ENCODE measurements around the gene FAAP100.

- TF ChIP-seq CTCF (optimal IDR thresholded peaks at IDR 0.05 in 1 of 3, IDR thresholded peaks at IDR 0.05 in 1 of 3, conservative IDR thresholded peaks at IDR 0.05 in 1 of 3; ENCODE audit: extremely low read depth in 1 of 3, insufficient read depth in 2 of 3, low read length in 3 of 3) (no peak), EZH2 (IDR thresholded peaks at IDR 0.05; ENCODE audit: low read length) (no peak)
Observed at GRCh38 chr17:81543756-81544155, 8.4 kb downstream of the FAAP100 start.
